Activated T-helper 1 cell treated with Interleukin-2 at 50 U/mL for 16 hours (primary cell): ENCODE measurements around the gene SEMA3A.
"Not testable (repeated sequence)": the region's sequence is repeated elsewhere in the genome, so short reads cannot be mapped to it uniquely, and the experiment has no call there.

Experiments
- DNase-seq: peaks from one replicate; pipeline ENCODE4 v3.0.0-alpha.2; 2020; ENCODE audit warnings: low read depth

The SEMA3A gene

DNA sequence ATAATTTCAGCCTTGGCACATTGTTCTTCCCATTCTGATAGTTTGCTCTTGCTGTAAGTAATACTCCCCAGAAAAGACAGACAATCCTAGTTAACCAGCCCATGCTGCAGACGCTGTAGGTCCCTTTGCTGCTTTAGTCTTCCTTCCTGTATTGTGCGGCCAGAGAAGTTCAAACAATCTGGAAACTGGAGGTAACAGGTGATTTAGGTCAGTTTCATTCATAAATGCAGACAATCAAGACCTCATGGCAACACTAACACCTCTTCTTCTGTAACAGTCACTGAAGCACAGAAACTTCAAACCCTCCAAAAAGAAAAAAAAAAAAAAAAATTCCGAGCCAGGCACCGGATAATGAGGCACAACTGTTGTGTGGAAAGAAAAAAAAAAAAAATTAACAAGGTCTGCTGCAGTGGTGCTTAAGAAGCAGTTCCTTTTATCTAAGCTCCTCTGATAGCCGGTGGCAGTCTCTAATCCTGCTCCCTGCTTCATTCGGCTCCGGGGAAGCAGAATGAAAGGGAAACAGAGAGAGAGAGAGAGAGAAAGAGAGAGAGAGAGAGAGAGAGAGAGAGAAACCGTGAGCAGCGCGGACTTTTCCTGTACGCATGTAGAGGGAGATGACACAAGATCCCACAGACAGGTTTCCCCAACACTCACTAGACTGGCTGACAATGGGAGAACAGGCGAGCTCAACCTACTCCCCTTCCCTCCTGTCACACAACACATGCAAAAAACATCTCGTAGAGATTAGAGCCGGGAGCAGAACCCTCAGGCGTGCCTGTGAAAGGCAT lies at the start of gene SEMA3A:
Gene SEMA3A (minus strand): TSS at position 306 of the 788 bp plus-strand sequence. CDS start 203 bp downstream, at position 103.
- no peak for DNase-seq

DNA sequence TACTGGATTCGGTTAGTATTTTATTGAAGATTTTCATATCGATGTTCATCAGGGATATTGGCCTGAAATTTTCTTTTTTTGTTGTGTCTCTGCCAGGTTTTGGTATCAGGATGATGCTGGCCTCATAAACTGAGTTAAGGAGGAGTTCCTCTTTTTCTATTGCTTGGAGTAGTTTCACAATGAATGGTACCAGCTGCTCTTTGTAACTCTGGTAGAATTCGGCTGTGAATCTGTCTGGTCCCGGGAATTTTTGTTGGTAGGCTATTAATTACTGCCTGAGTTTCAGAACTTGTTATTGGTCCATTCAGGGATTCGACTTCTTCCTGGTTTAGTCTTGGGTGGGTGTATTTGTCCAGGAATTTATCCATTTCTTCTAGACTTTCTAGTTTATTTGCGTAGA lies 48.4 kb upstream of the SEMA3A start:
- DNase-seq: not testable (repeated sequence)

DNA sequence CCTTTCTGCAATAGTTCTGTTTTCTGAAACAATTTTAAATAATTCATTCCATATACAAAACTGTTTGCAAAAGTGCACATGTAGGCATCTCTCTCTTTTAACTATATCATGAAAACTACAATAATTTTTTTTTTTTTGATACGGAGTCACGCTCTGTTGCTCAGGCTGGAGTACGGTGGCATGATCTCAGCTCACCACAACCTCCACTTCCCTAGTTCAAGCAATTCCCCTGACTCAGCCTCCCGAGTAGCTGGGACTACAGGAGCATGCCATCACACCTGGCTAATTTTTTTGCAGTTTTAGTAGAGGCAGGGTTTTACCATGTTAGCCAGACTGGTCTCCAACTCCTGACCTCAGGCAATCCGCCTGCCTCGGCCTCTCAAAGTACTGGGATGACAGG lies 44.0 kb upstream of the SEMA3A start:
- DNase-seq: no peak

DNA sequence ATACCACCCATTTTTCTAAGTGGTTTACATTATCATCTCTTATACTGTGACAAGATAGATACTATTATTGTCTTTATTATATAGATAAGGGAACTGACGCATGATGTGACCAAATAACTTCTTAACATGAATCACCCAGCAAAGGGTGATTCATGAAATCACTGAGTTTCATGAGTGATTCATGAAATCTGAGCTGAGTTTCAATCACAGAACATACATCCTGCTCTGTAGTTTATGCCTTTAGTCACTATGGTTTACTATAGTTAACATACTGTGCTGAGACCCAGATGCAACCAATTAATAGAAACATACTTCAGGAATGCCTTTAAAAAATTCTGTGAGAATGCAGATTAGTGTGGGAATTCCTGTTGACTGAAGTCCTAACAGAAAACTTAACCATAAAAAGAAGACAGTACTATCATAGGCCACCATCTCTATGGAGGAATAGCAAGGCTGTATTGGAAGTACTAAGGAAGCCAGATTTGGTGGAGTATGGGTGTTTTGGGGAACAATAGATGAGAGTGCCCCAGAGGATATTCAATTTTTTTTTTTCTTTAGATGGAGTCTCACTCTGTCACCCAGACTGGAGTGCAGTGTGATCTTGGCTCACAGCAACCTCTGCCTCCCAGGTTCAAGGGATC lies 43.1 kb upstream of the SEMA3A start:
- no peak for DNase-seq

DNA sequence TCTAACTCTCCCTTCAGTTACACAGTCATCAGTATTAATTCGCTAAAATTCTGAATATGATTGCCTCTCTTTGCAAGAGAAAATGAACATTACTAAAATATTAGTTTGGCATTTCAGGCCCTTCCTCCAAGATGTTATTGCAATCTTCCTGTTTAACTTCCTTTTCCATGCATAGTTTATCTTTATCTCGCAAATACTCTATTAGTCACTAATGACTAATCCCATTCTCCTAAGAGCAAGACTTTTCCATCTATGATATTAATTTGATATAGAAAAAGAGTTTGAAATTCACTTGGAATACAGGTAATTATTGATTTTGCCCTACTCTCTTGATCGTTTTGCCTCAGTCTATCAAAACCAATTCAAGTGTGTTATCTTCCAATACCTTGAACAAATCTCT lies 41.8 kb upstream of the SEMA3A start:
- DNase-seq: no peak

DNA sequence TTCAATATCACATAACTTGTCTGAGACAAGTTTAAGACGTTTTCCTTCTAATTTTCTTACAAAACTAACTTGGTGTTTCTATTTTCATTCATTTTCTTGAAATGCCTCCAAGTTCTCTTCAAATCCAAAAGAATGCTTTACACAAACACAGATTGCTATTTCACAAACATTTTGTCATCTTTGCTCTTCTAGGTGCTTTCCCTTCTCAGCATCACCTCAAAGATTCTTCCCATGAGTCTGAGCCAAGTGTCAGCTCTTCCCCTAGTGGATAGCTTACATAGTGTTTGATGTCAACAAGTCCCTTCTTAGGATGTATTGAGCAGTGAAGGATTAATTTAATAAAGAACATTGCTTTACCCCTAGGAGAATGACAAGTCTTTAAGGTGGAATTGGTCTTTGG lies 38.1 kb upstream of the SEMA3A start:
- DNase-seq: no peak

DNA sequence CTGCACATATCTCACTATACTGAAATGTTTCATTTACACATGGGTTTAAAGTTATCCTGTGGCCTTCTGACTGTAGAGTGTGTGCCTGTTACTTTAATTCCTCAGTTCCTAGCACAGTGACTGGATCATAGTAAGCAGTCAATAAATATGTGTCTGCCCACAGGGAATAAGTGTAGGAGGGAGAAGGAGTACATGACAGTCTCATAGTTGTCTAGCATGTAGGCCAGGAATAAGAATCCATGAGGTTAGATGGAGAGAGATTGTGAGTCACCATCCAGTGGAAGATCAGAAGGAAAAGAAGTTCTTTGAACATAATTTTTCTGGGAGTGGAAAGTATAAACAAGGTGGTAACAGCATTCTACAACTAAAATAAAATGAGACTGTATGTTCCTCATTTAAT lies 36.6 kb upstream of the SEMA3A start:
- DNase-seq: no peak

DNA sequence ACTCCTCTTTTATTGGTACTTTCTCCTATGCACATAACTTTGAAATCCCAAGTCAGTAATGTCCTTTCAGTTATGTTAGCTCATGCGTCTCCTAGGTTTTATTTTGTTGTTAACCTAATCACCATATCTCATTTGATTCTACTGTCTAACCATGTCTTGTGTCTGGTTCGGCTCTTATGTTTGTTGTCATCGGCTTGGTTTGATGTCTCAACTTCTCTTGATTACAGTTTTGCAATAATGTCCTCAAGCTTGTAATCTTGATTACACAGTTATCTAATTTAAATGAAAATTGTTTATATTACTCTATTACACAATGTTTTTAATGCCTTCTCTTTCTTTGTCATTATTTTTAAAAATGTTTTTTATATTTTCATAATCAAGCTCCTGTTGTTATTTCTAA lies 35.9 kb upstream of the SEMA3A start:
- DNase-seq: no peak

DNA sequence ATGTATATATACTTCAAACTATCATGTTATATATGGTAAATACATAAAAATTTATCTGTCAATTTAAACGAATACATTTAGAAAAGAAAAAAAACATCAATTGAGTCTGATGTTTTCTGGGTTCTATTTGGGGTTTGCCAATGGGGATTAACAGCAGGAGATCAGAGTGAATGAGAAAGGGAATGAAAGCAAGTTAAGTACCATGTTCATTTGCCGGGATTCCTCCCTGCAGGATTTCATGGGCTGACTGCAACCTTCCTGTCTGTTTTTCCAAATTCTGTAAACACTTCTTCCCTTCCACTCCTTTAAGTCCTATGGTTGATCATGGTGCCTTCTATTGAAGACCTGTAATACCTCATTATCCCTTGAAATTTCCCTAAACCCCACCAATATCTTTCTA lies 33.9 kb upstream of the SEMA3A start:
- no peak for DNase-seq

DNA sequence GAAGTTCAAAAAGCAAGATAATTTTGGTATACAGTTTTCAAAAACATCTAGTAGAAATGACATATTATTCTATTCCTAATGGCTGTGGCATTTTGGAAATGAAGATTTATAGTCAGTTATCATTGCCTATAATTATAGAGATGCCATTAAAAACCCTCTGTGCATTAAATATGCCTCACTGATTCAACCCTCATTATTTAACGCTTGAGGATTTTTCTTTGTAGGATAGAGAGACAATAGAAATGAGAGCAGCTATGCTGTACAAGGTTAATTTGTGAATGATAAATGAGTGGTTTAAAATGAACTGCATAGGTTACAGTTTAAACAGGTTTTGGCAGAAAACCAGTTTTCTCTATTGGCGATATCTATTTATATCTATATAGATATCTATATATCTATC lies 32.2 kb upstream of the SEMA3A start:
- DNase-seq: no peak

DNA sequence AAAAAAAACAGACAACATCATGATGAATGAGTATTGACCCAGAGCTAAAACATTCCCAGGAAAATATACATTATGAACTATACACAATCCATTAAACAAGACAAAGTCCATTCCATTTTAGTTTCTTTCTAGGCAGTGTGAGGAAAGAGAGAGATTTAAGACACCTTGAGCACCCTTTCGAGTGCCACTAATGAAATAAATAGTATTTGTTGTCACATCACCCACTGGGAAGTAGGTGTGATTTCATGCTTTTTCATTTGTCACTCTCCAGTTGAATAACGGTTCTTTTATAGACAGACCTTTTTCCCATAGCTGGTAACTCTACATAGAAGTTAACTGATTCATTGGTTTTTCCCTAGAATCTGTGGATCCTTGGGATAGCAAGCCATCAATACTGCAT lies 29.9 kb upstream of the SEMA3A start:
- no peak for DNase-seq

DNA sequence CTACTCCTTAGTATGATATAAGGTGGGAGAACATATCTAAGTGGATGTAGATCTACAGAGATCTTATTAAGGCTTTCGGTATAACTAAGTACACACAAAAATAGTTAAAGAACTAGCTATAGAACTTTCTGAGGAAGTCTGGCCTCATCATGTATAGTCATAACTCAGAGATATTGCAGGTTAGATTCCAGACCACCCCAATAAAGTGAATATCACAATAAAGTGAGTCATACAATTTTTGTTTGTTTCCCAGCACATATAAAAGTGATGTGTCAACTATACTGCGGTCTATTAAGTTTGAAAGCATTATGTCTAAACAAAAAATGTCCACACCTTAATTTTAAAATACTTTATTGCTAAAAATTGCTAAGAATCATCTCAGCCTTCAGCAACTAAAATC lies 24.7 kb upstream of the SEMA3A start:
- no peak for DNase-seq

DNA sequence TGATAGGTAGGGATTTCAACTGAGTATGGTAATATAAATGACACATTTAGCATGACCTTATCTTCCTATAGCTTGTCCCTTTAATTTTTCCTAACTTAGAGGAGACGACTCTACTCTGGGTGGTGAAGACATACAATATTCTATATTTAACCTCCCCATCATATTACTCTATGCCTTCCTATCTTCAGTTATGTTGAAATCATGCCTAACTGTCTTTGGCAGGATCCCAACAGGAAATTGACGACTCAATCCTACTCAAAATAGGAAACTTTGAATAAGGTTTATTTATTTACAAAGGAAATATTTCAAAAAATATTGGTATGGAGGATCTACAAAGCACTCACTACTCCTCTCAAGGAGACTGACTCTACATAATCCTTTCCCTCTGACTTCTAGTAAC lies 24.1 kb upstream of the SEMA3A start:
- DNase-seq: no peak

DNA sequence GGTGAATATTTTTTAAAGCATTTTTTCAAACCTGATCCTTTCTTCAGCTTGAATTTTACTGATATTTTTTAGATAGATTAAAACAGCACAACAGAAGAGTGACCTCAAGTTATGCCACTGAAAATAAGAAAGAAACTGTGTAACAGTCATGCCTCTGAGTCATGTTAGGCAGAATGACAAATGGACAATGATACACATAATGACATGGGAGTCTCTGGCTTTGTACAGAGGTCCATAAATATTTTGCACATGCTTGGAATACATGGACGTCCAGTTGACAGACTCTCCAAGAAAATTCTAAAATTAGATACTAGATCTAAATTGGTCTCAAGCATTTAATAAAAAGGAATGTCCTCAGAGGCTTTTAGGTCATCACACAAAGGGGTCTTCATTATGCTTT lies 21.9 kb upstream of the SEMA3A start:
- DNase-seq: no peak

DNA sequence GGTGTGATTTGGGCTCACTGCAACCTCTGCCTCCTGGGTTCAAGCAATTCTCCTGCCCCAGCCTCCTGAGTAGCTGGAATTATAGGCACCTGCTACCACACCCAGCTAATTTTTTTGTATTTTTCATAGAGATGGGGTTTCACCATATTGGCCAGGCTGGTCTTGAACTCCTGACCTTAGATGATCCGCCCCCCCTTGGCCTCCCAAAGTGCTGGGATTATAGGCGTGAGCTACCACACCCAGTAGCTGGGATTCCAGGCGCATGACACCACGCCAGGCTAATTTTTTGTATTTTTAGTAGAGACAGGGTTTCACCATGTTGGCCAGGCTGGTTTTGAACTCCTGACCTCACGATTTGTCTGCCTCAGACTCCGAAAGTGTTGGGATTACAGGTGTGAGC lies 20.2 kb upstream of the SEMA3A start:
- not testable (repeated sequence) for DNase-seq

DNA sequence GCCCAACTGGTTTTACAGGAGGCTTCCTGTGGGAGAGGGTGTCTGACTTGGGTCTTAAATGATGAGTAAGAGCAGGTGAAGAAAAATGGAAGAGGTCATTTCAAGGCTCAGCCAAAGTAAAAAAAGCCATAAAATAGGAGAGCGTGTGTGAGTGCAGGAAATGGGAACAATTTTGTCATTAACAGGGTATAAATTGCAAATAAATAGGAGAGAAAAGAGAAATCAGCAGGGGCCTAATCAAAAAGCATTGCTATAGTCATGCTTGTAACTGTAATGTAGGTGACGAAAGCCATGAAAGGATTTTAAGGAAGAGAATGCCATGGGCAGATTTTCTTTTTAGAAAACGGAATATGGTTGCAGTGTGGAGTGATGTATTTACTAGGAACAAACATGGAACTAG lies 15.7 kb upstream of the SEMA3A start:
- no peak for DNase-seq

DNA sequence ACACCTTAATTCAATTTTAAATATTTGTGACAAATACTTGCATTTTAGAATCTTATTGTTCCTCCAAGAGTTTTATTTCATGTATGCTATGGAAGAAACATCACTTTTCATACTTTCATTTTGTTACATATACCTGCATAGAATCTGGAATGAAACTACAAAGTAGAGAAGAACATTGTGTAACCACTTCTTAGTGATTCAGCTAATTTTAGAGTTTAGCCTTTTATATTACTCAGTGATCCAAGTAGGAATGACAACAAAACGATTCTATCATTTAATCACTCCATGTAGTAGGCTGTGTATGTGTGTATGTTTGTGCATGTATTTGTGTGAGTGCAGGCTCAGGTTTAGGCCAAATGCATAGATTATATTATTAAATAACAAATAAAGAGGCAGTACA lies 14.4 kb upstream of the SEMA3A start:
- no peak for DNase-seq

DNA sequence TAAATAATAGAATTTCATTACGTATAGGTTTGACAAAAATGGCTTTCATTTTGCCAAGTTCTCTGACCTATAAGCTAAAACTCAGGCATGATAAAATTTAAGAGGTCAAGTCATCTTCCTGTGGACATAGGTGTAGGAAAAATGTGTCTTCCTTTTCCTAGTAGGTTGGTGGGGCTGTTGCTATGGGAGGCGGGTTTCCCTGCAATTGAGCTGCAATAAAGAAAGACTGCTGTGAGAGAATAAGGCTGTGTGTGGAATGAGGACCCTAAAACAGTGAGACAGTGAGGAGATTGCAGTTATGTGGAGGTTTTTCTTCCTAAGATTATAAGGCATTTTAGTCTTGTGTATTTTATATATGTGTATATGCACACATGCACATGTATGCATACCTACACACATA lies 13.0 kb upstream of the SEMA3A start:
- no peak for DNase-seq

DNA sequence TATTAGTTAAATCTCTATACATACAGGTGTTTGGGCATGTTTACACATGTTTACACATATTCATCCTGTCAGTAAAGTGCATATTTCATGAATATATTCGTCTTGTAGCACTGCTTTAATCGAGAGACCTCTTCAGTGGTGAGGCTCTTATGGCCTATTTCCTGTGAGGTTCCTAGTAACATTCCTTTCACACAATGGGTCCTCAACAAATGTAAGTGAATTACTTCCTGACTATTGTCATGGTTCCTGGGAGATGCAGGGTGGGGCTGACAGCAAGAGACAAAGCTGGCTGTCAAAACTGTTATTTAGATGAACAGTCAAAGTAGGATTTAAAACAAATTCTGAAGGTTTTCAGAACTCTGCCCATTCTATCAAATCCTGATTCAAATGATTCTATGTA lies 12.4 kb upstream of the SEMA3A start:
- DNase-seq: no peak

DNA sequence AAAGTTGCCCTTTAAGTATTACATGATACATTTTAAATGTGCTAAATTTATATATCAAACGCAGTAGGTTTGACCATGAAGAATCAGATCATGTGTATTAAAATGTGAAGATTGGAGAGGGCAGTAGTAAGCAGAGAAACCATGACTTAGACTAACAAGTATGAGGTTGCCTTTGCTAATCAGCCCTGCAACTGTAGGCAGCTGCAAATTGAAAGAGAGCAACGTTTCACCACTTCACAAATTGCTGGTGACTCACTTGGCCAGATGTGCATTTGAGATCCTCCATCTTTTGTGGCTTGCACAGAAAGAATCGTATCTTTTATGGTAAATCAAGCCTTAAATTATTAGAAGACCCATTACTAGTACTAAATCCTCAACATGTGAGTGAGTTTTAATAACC lies 10.1 kb upstream of the SEMA3A start:
- no peak for DNase-seq

DNA sequence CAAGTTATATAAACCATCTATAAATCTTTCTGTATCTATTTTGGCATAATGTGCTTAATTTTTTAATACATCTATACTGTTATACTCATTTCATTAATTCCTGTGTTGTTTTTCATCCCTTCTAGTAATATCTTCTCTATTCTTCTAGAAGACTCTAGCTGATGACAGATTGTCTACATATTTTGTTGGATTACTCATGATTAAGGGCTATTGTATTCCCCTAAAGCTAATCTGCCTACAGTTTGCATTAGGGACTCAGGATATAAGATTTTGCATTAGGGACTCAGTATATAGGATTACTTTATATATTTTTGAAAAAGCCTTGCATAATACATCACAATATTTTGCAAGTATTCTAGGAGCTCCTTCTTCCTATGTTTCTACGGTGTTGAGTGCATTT lies 8.3 kb upstream of the SEMA3A start:
- no peak for DNase-seq

DNA sequence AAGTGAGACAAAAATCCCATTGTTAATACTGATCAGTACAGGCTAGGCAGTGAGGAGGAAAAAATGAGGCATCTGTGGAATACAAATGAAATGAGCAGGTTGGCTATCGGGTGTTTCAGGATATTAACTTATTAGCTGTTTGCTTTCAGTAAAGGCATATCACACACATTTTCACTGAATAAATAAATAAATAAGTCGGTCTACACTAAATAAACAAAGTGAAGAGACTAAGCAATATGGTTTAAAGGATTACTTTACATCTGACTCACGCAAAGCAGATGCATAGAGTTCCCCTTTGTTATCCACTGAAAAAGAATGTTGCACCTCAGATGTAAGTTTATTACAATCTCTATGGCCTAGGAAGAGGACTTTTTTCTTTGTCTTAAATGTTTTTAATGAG lies 6.3 kb upstream of the SEMA3A start:
- no peak for DNase-seq

DNA sequence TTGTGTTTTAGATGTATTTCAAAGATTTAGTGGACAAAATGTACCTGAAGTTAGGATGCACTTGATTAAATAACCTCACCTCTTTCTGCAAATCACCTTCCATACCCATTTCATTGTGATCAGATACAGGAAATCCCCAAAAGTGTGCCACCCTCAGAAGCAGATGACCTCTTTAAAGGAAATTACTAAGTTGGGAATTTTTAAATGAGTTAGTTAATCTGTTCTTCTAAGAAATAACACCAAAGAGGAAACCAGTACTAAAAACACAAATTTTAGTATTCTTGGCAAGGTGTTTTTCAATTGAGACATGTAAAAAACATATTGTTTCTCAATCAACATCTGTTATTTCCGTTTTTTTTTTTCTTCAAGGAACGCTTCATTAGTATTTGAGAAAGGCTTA lies 4.6 kb upstream of the SEMA3A start:
- DNase-seq: no peak

DNA sequence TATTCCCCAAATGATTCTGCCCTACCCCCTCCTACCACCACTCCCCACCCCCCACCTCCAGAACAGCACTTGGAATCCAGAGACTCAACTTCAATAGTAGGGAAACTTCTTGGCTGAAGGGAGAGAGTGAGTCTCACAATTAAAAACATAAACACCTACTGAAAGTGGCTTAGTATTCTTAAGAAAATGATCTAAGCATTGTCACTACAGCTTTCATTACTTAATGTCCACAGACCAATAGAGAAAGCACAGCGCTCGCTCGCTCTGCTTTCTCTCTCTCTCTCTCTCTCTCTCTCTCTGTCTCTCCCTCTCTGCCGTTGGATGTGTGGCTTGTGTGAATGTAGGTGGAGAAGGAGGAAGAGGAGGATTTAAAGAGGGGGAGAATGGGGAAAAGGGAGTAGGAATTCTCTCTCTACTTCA lies 1.5 kb upstream of the SEMA3A start:
- no peak for DNase-seq
